Choroid plexus epithelial cell (primary cell): ENCODE measurements around the gene TRPM6.

Experiments used
- DNase-seq: peaks from one replicate; pipeline ENCODE4 v3.0.0-alpha.2; 2010; ENCODE audit warnings: low read depth
- H3K4me3 ChIP-seq: 2 replicates; pipeline ENCODE4 v1.5.1; 2011; ENCODE audit warnings: low read depth, mild to moderate bottlenecking, control low read depth, low read length, moderate library complexity
- CTCF ChIP-seq: conservative IDR thresholded peaks from 2 replicates; pipeline ENCODE4 v1.5.1; 2011; ENCODE audit warnings: low read depth, mild to moderate bottlenecking, control low read depth, inconsistent platforms, low read length, moderate library complexity

TRPM6 gene

GRCh38 chr9:74683322-74683721 is 204.4 kb downstream of the TRPM6 start:
- TF ChIP-seq CTCF: no peak
- no peak for DNase-seq
- H3K4me3 ChIP-seq: no peak overlapping the region

GRCh38 chr9:74681906-74682305 is 205.8 kb downstream of the TRPM6 start:
- no peak overlapping the region for H3K4me3 ChIP-seq
- TF ChIP-seq CTCF: no peak

GRCh38 chr9:74674077-74674476 is 213.6 kb downstream of the TRPM6 start:
- no peak overlapping the region for H3K4me3 ChIP-seq
- TF ChIP-seq CTCF: no peak
- no peak for DNase-seq

More at GRCh38 chr9:74681906-74682305, 205.8 kb downstream of the TRPM6 start:
- DNase-seq: peak; percentile 37
